NCI-H226 (cell line): ENCODE results near the gene KRT5.

Experiments
- DNase-seq: peaks from one replicate; pipeline ENCODE4 v3.0.0-alpha.2; 2015

KRT5 gene

GRCh38 chr12:52535574-52535973 lies 15.4 kb upstream of the KRT5 start:
- DNase-seq: no peak

GRCh38 chr12:52534482-52534881 lies 14.3 kb upstream of the KRT5 start:
- no peak for DNase-seq

- no peak for DNase-seq
These were observed 13.7 kb upstream of the KRT5 start for GRCh38 chr12:52533686-52534470.

GRCh38 chr12:52532636-52533035 lies 12.4 kb upstream of the KRT5 start:
- no peak for DNase-seq

GRCh38 chr12:52531566-52532300 lies 11.5 kb upstream of the KRT5 start:
- no peak for DNase-seq

GRCh38 chr12:52530905-52531304 lies 10.7 kb upstream of the KRT5 start:
- DNase-seq: no peak

- DNase-seq: no peak
These were observed 10.2 kb upstream of the KRT5 start for GRCh38 chr12:52530366-52530765.

- no peak for DNase-seq
These were observed 9.7 kb upstream of the KRT5 start for GRCh38 chr12:52529846-52530245.

- no peak for DNase-seq
These were observed 9.2 kb upstream of the KRT5 start for GRCh38 chr12:52529417-52529816.

GRCh38 chr12:52528641-52529143 lies 8.5 kb upstream of the KRT5 start:
- no peak for DNase-seq

- DNase-seq: no peak
These were observed 7.1 kb upstream of the KRT5 start for GRCh38 chr12:52527121-52527800.

- no peak for DNase-seq
These were observed 6.3 kb upstream of the KRT5 start for GRCh38 chr12:52526511-52526951.

- no peak for DNase-seq
These were observed 5.7 kb upstream of the KRT5 start for GRCh38 chr12:52525661-52526499.

- peak; percentile 37 for DNase-seq
These were observed 4.9 kb upstream of the KRT5 start for GRCh38 chr12:52524898-52525591.

- DNase-seq: no peak
These were observed 4.2 kb upstream of the KRT5 start for GRCh38 chr12:52524241-52524897.

GRCh38 chr12:52523824-52524223 lies 3.6 kb upstream of the KRT5 start:
- DNase-seq: peak; percentile 40

GRCh38 chr12:52522346-52523011 lies 2.3 kb upstream of the KRT5 start:
- peak; percentile 68 for DNase-seq

GRCh38 chr12:52521568-52522266 lies 1.5 kb upstream of the KRT5 start:
- DNase-seq: no peak

- peak; percentile 43 for DNase-seq
These were observed 977 bp upstream of the KRT5 start for GRCh38 chr12:52521175-52521567.

- DNase-seq: no peak
These were observed 849 bp downstream of the KRT5 start for GRCh38 chr12:52519387-52519703.
